ENCODE results near the gene BCR. TPM values are rescaled to one million over a fixed set of nuclear protein-coding genes. Genes with fewer than 3 reads are reported as not detected.

Gene BCR
- total and polyA plus RNA-seq, 2 of the 8 experiments (the other 6 are each of a cell fraction or from before 2014, with no cell fraction given) = 66.7 to 130 TPM

- FAIRE-seq = no peak
Measured at GRCh38 chr22:23302171-23303002, 122.1 kb downstream of the BCR start.

More at GRCh38 chr22:23302171-23303002, 122.1 kb downstream of the BCR start:
- no peaks in the 10 kb centered on the region for H3K79me2 ChIP-seq (ENCODE audit: control insufficient read depth in 1 of 2, insufficient read depth in 2 of 2, low read length in 2 of 2)
- CTCF ChIA-PET (ENCODE audit: partially characterized antibody) = interaction anchor here (0.5 to 2.6 kb wide), 5 partner anchors 12 to 84 kb away, joined by 3 to 7 read pairs (median 4); no protein-coding TSS in a partner anchor
- no peak overlapping the region for H4K91ac ChIP-seq (replicated peaks; ENCODE audit: insufficient read length, low read length)
- H3K36me3 ChIP-seq (ENCODE audit: control insufficient read depth in 2 of 4, insufficient read depth in 4 of 4, low read length in 3 of 4) = peaks cover 3 to 26% (median 9%) of the 10 kb centered on the region in 4 experiments; a peak in 6 of 8 replicates
- no peak overlapping the region for H3K27ac ChIP-seq (ENCODE audit: low read depth, low read length)
- no peak overlapping the region for H3K9ac ChIP-seq (replicated peaks in 1 of 4; ENCODE audit: extremely low read depth in 1 of 4, low read depth in 3 of 4, low read length in 3 of 4)
- H4K5ac ChIP-seq (ENCODE audit: insufficient read length, low read depth, low read length) = no peak overlapping the region
- H3K4me1 ChIP-seq (replicated peaks in 1 of 4; ENCODE audit: control insufficient read depth in 3 of 4, insufficient read depth in 4 of 4, low read length in 3 of 4) = no peaks in the 10 kb centered on the region
- peaks cover 2 to 7% of the 10 kb centered on the region in 2 experiments for H4K20me1 ChIP-seq (replicated peaks in 1 of 2; ENCODE audit: control insufficient read depth in 1 of 2, insufficient read depth in 2 of 2, low read length in 2 of 2)
- no peaks in the 10 kb centered on the region for H3K23me2 ChIP-seq (ENCODE audit: low read depth, low read length)
- no peak overlapping the region for H3K14ac ChIP-seq (ENCODE audit: insufficient read length)
- H2BK20ac ChIP-seq (ENCODE audit: low read length) = no peak overlapping the region
- no peak overlapping the region for H3K56ac ChIP-seq (replicated peaks; ENCODE audit: insufficient read length, low read depth, low read length)
- H3K23ac ChIP-seq (ENCODE audit: insufficient read length) = no peak overlapping the region
- no peak for DNase-seq (ENCODE audit: low read depth in 1 of 2, low spot score in 2 of 2)
- no peak overlapping the region for H3K4me3 ChIP-seq (ENCODE audit: extremely low read depth in 1 of 4, insufficient read depth in 2 of 4, low read depth in 3 of 4, low read length in 4 of 4)
- H3K79me1 ChIP-seq (ENCODE audit: low read depth, low read length) = no peaks in the 10 kb centered on the region
- no peak overlapping the region for H2BK120ac ChIP-seq (replicated peaks; ENCODE audit: low read depth, low read length)
- H2BK5ac ChIP-seq (ENCODE audit: low read depth, low read length) = no peak overlapping the region
- no peak overlapping the region for H2AFZ ChIP-seq (ENCODE audit: low read length)
- H3K9me3 ChIP-seq (ENCODE audit: insufficient read depth in 2 of 2, low read depth in 1 of 2, low read length in 1 of 2) = no peaks in the 10 kb centered on the region
- no peak overlapping the region for H3K4me2 ChIP-seq (ENCODE audit: insufficient read depth in 1 of 2, low read depth in 2 of 2, low read length in 2 of 2)
- no peak overlapping the region for H4K8ac ChIP-seq (ENCODE audit: extremely low read depth, insufficient read depth, low read length)
- H3K27me3 ChIP-seq (replicated peaks in 1 of 4; ENCODE audit: control insufficient read depth in 3 of 4, extremely low read depth in 1 of 4, insufficient read depth in 3 of 4, low read length in 3 of 4) = no peaks in the 10 kb centered on the region
- POLR2A ChIA-PET (ENCODE audit: partially characterized antibody) = no interaction called here
- no peak overlapping the region for H2BK15ac ChIP-seq (ENCODE audit: low read length)
- TF ChIP-seq TBP (IDR thresholded peaks at IDR 0.05; ENCODE audit: low read depth, low read length) (no peak), EGR1 (IDR thresholded peaks at IDR 0.05; ENCODE audit: borderline replicate concordance, low read depth, low read length) (no peak), HDAC6 (IDR thresholded peaks at IDR 0.05; ENCODE audit: low read depth, low read length) (no peak), GABPA (IDR thresholded peaks at IDR 0.05; ENCODE audit: borderline replicate concordance, insufficient read depth, low read length) (no peak), CREB1 (IDR thresholded peaks at IDR 0.05) (no peak), KDM1A (IDR thresholded peaks at IDR 0.05; ENCODE audit: borderline replicate concordance, low read length) (no peak), JUN (IDR thresholded peaks at IDR 0.05; ENCODE audit: low read depth, low read length) (no peak), SP2 (IDR thresholded peaks at IDR 0.05; ENCODE audit: low read length) (no peak), CHD1 (IDR thresholded peaks at IDR 0.05; ENCODE audit: low read depth, low read length) (no peak), SIRT6 (IDR thresholded peaks at IDR 0.05; ENCODE audit: low read length) (no peak), SAP30 (IDR thresholded peaks at IDR 0.05; ENCODE audit: insufficient read depth, insufficient replicate concordance, low read length) (no peak), HDAC2 (IDR thresholded peaks at IDR 0.05; ENCODE audit: borderline replicate concordance in 1 of 2, low read depth in 2 of 2, low read length in 2 of 2) (no peak)
- H3K18ac ChIP-seq (ENCODE audit: extremely low read depth, low read length) = no peak overlapping the region
- 88% methylated on average over 16 of the region's 21 CpGs; no CpG with 5 or more reads in 1 of the 2 experiments for WGBS, 2 experiments (ENCODE audit: extremely low coverage in 1 of 2, insufficient coverage in 1 of 2, insufficient read length in 1 of 2, insufficient replicate concordance in 2 of 2, low coverage in 1 of 2, low lambda C conversion rate in 2 of 2, missing lambda C conversion rate in 1 of 2)
- H2AK5ac ChIP-seq (ENCODE audit: low read depth, low read length) = no peak overlapping the region
- no peak overlapping the region for H3K4ac ChIP-seq (replicated peaks; ENCODE audit: insufficient read length, low read depth, low read length)
- no peak overlapping the region for H2BK12ac ChIP-seq (ENCODE audit: low read depth, low read length)

Measured in H1 (cell line).